Measurements from ENCODE around the gene CHI3L2. TPM values are rescaled to one million over a fixed set of nuclear protein-coding genes. Genes with fewer than 3 reads are reported as not detected.

The CHI3L2 gene
- total and polyA plus RNA-seq, 2 of the 13 experiments (the other 11 are each of a cell fraction or from before 2014, with no cell fraction given): 0.46 to 1.7 TPM

DNA sequence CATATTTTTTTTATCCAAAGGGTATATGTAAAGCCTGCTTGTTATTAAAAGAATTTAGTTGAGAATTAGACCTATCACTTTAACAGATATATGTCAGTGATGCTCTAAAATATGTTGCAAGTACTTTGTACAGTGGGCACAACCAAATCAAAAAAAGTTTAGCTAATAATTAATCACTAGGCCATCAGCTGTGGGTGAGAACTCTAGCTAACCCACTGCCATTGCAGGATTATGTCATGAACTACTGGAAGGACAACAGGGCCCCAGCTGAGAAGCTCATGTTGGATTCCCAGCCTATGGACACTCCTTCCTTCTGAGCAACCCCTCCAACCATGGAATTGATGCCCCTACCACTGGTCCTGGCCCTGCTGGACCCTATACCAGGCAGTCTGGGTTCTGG is 56.3 kb downstream of the CHI3L2 start (continued):
- TF ChIP-seq, protein P1, sequence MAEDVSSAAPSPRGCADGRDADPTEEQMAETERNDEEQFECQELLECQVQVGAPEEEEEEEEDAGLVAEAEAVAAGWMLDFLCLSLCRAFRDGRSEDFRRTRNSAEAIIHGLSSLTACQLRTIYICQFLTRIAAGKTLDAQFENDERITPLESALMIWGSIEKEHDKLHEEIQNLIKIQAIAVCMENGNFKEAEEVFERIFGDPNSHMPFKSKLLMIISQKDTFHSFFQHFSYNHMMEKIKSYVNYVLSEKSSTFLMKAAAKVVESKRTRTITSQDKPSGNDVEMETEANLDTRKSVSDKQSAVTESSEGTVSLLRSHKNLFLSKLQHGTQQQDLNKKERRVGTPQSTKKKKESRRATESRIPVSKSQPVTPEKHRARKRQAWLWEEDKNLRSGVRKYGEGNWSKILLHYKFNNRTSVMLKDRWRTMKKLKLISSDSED (CRISPR knock-in tag; IDR thresholded peaks at IDR 0.05): no peak
- TF ChIP-seq, protein P2, sequence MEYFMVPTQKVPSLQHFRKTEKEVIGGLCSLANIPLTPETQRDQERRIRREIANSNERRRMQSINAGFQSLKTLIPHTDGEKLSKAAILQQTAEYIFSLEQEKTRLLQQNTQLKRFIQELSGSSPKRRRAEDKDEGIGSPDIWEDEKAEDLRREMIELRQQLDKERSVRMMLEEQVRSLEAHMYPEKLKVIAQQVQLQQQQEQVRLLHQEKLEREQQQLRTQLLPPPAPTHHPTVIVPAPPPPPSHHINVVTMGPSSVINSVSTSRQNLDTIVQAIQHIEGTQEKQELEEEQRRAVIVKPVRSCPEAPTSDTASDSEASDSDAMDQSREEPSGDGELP (IDR thresholded peaks at IDR 0.05; ENCODE audit: borderline replicate concordance, low read depth): peak; percentile 64; the same call in 1 of the 2 replicates
- TF ChIP-seq NFE2 (CRISPR knock-in tag; IDR thresholded peaks at IDR 0.05): no peak
- no peak for TF ChIP-seq MTF1 (CRISPR knock-in tag; IDR thresholded peaks at IDR 0.05)
- TF ChIP-seq HNF4G (IDR thresholded peaks at IDR 0.05; ENCODE audit: borderline replicate concordance, low read depth, low read length): no peak
- no peak for TF ChIP-seq HNF4G (CRISPR knock-in tag; IDR thresholded peaks at IDR 0.05; ENCODE audit: borderline replicate concordance, low read depth)
- TF ChIP-seq ETV5 (CRISPR knock-in tag; IDR thresholded peaks at IDR 0.05; ENCODE audit: borderline replicate concordance): no peak
- no peak for TF ChIP-seq ZNF678 (CRISPR knock-in tag; IDR thresholded peaks at IDR 0.05)
- TF ChIP-seq, protein P3, sequence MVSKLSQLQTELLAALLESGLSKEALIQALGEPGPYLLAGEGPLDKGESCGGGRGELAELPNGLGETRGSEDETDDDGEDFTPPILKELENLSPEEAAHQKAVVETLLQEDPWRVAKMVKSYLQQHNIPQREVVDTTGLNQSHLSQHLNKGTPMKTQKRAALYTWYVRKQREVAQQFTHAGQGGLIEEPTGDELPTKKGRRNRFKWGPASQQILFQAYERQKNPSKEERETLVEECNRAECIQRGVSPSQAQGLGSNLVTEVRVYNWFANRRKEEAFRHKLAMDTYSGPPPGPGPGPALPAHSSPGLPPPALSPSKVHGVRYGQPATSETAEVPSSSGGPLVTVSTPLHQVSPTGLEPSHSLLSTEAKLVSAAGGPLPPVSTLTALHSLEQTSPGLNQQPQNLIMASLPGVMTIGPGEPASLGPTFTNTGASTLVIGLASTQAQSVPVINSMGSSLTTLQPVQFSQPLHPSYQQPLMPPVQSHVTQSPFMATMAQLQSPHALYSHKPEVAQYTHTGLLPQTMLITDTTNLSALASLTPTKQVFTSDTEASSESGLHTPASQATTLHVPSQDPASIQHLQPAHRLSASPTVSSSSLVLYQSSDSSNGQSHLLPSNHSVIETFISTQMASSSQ (IDR thresholded peaks at IDR 0.05; ENCODE audit: low read depth): 0 out of 2 replicates have a peak, but pooled peaks have one; percentile 31
- TF ChIP-seq, protein P3 (CRISPR knock-in tag; IDR thresholded peaks at IDR 0.05; ENCODE audit: borderline replicate concordance): no peak
- TF ChIP-seq, protein P4, sequence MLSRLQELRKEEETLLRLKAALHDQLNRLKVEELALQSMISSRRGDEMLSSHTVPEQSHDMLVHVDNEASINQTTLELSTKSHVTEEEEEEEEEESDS (CRISPR knock-in tag; IDR thresholded peaks at IDR 0.05; ENCODE audit: borderline replicate concordance): no peak
- 0 out of 2 replicates have a peak, but pooled peaks have one; percentile 23 for TF ChIP-seq RARA (CRISPR knock-in tag; IDR thresholded peaks at IDR 0.05)
- no peak for TF ChIP-seq ZNF773 (CRISPR knock-in tag; IDR thresholded peaks at IDR 0.05; ENCODE audit: borderline replicate concordance)
- no peak for TF ChIP-seq ZNF337 (CRISPR knock-in tag; IDR thresholded peaks at IDR 0.05; ENCODE audit: borderline replicate concordance, low read depth)
- TF ChIP-seq, protein P5, sequence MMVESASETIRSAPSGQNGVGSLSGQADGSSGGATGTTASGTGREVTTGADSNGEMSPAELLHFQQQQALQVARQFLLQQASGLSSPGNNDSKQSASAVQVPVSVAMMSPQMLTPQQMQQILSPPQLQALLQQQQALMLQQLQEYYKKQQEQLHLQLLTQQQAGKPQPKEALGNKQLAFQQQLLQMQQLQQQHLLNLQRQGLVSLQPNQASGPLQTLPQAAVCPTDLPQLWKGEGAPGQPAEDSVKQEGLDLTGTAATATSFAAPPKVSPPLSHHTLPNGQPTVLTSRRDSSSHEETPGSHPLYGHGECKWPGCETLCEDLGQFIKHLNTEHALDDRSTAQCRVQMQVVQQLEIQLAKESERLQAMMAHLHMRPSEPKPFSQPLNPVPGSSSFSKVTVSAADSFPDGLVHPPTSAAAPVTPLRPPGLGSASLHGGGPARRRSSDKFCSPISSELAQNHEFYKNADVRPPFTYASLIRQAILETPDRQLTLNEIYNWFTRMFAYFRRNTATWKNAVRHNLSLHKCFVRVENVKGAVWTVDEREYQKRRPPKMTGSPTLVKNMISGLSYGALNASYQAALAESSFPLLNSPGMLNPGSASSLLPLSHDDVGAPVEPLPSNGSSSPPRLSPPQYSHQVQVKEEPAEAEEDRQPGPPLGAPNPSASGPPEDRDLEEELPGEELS (CRISPR knock-in tag; IDR thresholded peaks at IDR 0.05): no peak

Data from HepG2 (cell line).